Stimulated activated CD8-positive, alpha-beta memory T cell treated with anti-CD3 and anti-CD28 coated beads, Interleukin-4, amount 100 ng/mL, for 4 hours (primary cell): ENCODE data around the gene NF2.

Experiments
- DNase-seq, 2 donors: peaks; one replicate each; pipeline ENCODE4 v3.0.0-alpha.2; 2020; ENCODE audit warnings: low read depth in 2 of 2, low spot score in 1 of 2

NF2 gene

DNA sequence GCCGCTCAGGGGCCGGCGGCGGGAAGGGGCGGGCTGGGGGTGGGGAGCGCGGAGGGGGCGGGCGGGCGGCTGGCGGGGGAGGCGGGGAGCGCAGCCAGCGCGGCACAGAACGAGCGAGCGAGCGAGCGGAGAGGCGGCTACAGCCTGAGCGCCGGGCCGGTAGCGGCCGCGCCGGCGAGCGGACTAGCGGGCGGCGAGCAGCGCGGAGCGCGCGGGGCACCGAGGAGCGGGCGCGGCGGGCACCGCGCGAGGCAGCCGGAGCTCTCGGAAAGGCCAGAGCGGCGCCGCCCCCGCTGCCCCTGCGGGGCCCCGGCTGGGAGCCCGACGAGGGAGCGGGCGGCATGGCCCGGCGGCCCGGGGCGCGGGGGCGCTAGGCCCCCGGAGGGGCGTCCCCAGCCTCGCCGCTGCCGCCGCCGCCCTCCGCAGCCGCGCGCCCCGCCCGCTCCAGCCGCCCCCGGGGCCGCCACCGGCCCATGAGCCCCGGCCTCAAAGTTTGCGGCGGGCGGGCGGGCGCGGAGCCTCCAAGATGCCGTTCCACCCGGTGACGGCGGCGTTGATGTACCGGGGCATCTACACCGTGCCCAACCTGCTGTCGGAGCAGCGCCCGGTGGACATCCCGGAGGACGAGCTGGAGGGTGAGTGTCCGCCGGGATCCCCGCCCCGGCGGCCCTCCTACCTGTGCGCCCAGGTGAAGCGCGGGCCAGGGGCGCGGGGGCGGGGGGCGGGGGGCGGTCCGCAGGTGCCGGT, 116.6 kb downstream of the NF2 start, which contains the start of gene CABP7:
CABP7 (plus strand) TSS at position 105 of the 747 bp plus-strand sequence; CDS start at position 527, 422 bp downstream.
- no peak for DNase-seq

DNA sequence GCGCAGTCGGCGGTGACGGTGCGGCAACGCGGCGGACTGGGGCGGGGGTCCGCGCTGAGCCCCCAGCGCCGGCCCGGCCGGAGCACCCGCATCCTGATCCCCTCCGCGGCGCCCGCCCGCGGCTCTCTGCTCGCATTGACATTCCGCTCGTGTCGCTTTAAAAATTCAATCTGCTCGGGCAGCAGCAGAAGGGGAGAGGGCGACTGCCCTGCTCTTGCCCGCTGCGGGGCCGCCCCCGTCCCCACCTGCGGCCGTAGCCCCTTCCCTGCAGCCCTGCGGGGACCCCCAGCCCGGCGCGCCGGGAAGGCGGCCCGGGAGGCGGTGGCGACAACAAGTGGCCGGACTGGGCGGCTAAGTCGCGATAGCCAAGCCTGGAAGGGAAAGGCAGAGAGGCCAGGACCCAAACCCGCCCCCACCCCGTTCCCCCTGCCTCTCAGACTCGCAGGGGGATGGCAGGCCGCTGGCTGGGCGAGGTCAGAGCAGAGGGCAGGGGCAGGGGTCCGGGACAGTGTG, 117.4 kb downstream of the NF2 start:
- DNase-seq = no peak

DNA sequence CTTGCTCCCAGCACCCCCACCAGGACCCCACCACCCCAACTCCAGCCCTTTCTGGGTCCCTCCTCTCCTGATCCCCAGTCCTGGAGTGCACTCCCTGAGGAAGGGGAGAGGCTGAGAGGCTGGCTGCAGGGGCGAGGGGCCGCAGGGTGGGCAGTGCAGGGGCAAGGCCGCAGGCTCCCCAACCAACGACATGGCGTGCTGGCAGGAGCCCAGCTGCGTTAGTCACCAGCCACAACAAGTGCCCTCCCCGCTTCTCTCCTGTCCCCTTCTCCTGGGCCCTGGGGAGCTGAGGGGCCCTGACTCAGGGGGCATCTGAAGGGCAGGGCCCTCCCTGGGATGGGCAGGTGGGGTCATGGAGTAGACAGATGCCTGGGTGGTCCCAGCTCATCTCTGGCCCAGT, 118.7 kb downstream of the NF2 start:
- DNase-seq = no peak

DNA sequence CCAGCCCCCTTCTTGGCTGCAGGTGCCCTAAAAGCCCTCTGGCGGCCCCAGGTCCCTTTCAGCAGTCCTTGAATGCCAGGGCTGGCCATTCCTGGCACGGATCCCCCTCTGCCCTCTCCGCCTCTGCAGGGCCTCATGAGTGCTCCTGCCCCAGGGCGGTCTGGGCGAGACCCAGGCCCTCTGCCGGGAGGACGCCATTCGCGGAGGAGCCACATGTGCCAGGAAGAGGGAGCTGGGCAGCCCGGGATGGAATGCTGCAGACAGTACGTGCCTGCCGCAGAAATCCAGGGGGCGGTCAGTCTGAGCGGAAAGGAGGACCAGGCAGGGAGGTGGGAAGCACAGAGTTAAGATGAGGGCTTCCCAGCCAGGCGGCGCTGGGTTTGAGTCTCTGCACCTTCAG, 119.2 kb downstream of the NF2 start:
- DNase-seq = no peak

DNA sequence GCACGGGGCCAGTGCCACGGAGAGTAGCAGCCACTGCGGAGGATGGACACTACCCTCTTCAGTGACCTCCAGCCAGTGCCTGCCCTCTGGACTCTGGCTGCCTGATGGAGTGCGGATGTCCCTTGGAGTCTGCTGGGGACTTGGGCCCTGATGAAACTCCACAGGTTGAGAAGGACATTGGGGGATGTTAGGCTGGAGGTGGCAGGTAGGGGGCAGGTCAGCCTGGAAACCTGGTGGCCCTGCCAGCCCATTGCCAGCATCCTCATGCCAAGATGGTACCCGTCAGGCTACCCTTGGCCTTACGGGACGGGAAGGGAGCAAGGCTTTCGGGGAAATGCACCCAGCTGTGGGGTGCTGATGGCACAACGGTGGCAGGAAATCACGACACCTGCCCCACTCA, 120.3 kb downstream of the NF2 start:
- no peak for DNase-seq

DNA sequence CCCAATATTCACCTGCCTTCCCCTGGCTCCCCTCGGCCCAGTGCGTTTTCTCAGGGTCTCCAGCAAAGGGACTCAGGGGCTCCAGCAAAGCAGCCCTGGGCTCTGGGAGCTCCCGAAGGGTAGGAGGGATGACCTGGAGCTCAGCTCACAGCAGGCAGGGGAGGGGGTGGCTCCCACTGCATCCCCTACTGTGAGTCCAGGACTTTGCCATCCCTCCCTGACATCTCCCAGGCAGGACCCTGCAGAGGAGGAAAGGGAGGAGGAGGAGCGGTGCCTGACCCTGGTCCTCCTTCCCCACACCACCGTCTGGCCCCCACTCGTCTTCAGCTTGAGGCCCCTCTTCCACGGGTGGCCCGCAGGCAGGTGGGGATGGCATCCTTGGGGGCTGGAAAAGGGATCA, 121.4 kb downstream of the NF2 start:
- no peak for DNase-seq

- DNase-seq = no peak
Observed at GRCh38 chr22:29726106-29726505, 122.7 kb downstream of the NF2 start.

DNA sequence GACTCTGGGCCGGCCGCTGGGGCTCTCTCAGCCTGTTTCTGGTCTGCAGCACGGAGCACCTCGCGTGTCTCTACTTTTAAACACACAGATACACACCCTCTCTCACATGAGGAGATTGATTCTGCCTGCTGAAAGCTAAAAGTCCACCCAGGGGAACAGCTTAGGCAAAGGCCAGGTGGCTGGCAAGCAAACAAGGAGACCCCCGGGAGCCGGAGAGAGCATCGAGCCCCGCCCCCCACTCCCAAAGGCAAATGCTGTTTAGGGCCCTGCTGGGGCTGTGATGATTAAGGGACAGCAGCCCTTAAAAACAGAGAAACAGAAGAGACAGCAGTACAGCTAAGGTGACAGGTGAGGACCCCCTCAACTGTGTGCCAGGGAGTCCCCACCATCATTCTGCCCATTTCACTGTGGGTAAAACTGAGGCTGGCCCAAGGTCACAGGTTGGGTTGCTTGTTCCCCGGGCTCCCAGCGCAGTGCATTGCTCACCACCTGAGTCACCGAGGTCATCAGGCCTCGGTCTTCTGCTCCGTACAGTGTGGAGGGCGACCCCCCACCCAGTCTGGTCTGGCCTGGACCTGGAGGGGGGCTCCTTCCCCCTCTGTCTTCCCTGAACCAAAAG, 123.2 kb downstream of the NF2 start:
- no peak for DNase-seq

DNA sequence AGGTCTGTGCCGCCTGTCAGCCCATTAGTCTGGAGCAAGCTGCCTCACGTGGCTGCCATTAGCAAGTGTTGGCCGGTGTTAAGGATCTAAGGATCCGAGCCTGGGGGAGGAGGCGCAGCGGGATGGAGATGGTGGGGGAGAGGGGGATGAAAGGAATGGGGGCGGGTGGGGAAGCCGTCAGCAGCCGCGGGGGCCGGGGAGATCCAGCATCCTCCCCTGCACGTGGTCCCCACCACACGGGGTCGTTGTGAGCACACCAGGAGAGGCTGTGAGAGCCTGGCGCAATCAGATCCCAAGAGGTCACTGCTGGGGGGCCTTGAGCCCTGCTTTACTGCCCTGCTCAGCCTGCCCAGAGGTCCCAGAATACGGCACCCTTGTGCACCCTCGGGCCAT, 123.7 kb downstream of the NF2 start:
- DNase-seq = no peak

GRCh38 chr22:29729161-29729560, 125.7 kb downstream of the NF2 start:
- DNase-seq = no peak

DNA sequence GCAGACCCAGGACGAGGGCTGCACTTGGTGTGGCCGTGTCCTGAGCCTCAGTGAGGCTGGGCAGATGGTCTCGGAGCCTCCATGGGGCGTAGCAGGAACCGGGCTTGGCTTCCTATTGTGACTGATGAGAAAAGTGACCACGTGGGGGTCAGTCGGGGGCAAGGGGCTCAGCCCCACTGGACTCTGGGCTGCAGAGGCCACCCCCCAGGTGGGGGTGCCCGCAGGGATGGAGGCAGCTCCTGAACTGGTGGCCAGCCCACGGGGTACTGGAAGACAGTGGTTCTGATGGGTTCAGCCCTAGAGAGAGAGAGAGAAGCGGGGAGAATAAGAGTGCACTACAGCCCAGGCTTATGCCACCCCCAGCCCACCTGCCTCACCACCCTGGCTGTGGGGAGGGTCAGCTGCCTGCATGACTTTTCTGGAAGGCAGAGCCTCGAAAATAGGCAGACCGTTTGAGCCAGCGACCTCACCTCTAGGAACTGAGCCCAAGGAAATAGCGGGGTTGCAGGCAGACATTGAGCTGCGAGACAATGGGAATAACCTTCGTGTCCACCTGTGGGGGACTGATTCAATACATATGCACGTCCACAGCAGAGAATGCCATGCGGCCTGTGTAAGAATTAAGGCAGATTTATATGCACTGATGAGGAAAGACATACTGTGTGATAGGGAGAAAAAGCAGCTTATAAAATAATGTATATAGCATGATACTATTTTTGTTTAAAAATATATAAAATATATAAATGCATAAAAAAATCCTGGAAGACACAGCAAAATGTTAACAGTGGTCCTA, 127.8 kb downstream of the NF2 start:
- DNase-seq = no peak

DNA sequence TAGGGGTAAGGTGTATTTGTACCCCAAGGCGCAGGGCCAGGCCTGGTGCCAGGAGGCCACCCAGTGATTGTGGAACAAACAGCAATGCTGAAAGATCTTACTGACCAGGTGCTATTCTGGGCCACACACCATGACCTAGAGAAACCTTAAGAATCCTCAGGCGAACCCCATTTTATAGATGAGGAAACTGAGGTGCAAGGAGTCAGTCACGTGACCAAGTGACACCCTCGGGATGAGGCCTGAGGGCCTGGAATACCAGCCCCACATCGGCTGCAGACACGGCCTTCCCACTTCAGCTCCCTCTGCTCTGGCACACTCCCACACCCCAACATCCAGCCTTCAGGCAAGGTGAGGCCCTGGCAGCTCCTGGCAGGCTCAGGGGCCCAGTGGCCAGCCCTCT, 129.4 kb downstream of the NF2 start:
- DNase-seq = no peak

GRCh38 chr22:29733362-29734201, 130.1 kb downstream of the NF2 start:
- DNase-seq = no peak

GRCh38 chr22:29734406-29734805, 131.0 kb downstream of the NF2 start:
- DNase-seq = no peak

DNA sequence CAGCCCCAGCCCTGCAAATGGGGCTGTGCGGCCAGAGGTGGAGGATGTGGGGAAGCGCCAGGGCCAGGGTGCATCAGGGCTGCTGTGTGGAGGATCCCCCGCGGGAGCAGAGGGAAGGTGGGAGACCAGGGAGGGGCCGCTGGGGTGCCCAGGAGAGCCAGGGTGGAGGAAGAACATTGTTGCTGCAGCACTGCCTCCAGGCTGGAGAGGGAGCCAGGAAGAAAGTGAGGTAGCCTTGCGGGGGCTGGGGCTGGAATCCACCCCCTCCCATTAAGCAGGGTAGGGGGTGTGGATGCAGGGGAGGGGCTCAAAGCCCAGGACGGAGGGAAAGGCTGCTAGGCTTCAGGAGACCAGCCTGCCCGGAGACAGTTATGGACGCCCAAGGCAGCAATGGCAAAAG, 131.4 kb downstream of the NF2 start:
- DNase-seq = no peak

GRCh38 chr22:29735416-29735815, 132.0 kb downstream of the NF2 start:
- no peak for DNase-seq

- DNase-seq = no peak
Observed at GRCh38 chr22:29737251-29738117, 134.1 kb downstream of the NF2 start.

DNA sequence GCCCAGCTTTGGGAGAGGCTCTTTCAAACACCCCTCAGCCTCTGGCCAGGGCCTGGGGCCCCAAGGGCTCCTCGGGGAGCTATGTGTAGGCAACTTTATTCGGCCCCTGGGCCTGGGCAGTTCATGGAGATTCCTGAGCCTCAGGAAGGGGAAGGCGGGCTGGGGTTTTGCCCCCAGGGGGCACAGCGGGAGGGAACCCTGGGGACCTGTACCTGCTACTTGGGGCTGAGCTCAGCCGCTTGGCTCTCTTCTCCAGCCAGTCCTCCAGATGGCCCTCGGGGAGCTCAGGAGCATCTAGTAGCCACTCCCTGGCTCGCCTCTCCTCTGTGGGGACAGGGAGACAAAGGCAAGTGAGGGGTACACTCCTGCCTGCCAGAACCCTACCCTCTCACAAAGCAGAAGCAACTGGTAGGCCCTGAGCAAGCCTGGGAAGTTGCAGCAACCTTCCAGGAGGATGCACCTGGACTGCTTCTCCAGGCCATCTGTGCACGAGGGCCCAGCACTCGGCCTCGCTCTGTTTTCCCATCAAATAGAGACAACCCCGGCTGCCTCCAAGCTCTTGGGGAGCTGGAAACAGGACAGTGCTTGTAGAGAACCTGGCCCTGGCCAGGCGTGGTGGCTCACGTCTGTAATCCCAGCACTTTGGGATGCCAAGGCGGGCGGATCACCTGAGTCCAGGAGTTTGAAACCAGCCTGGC, 134.8 kb downstream of the NF2 start:
- DNase-seq = no peak

DNA sequence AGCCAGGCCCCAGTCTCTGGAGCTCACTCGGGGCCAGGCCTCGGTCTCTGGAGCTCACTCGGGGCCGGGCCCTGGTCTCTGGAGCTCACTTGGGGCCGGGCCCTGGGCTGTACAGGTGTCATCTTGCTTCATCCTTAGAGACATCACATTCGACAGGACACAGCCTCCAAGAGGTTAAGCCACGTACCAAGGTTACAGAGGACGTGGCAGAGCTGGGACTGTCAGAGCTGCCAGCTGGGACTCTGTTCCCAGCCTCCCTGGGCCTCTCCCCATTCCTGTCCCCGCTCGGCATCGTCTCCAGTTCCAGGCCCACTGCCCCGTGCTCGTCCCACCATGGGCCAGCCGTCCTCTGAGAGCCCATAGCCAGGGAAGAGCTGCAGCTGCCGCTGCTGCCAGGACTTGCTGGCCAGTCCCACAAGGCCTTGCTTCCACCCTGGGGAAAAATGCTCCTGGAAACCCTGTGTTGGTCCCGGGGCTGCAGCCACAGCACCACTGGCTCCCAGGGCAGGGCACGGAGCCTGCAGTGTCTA, 136.0 kb downstream of the NF2 start:
- no peak for DNase-seq
